DMS153 treated with DMSO at 0.1 percent for 48 hours (cell line): ENCODE measurements around the gene MKRN2OS.
"Not testable (repeated sequence)": the region's sequence is repeated elsewhere in the genome, so short reads cannot be mapped to it uniquely, and the experiment has no call there.

Experiments
- DNase-seq: peaks from one replicate; lab custom pipeline; 2025; ENCODE audit not compliant: unreplicated experiment; lab: John Stamatoyannopoulos, UW

Gene MKRN2OS

GRCh38 chr3:12562451-12562850 lies 17.2 kb upstream of the MKRN2OS start:
- DNase-seq: no peak

GRCh38 chr3:12561397-12561796 lies 16.1 kb upstream of the MKRN2OS start:
- no peak for DNase-seq

GRCh38 chr3:12560505-12561190 lies 15.3 kb upstream of the MKRN2OS start:
- no peak for DNase-seq

- DNase-seq: no peak
Observed at GRCh38 chr3:12559520-12559919, 14.2 kb upstream of the MKRN2OS start.

GRCh38 chr3:12558706-12559105 lies 13.4 kb upstream of the MKRN2OS start:
- DNase-seq: no peak

- no peak for DNase-seq
Observed at GRCh38 chr3:12557473-12558100, 12.3 kb upstream of the MKRN2OS start.

GRCh38 chr3:12556690-12557472 lies 11.6 kb upstream of the MKRN2OS start, which contains the start of gene MKRN2:
Gene MKRN2 (plus strand): TSS chr3:12557087. CDS start chr3:12557151, 64 bp downstream.
- DNase-seq: peak; percentile 56

GRCh38 chr3:12556314-12556689 lies 11.0 kb upstream of the MKRN2OS start:
- peak; percentile 48 for DNase-seq

GRCh38 chr3:12553921-12554391 lies 8.7 kb upstream of the MKRN2OS start:
- DNase-seq: no peak

GRCh38 chr3:12549971-12550760 lies 4.9 kb upstream of the MKRN2OS start:
- no peak for DNase-seq

GRCh38 chr3:12544652-12545472 lies 437 bp downstream of the MKRN2OS start:
- no peak for DNase-seq

GRCh38 chr3:12543497-12543896 lies 1.8 kb downstream of the MKRN2OS start:
- not testable (repeated sequence) for DNase-seq

- DNase-seq: no peak
Observed at GRCh38 chr3:12541625-12542024, 3.7 kb downstream of the MKRN2OS start.

- DNase-seq: no peak
Observed at GRCh38 chr3:12536423-12536822, 8.9 kb downstream of the MKRN2OS start.

- DNase-seq: no peak
Observed at GRCh38 chr3:12532182-12532581, 13.1 kb downstream of the MKRN2OS start.

- no peak for DNase-seq
Observed at GRCh38 chr3:12527757-12528143, 17.5 kb downstream of the MKRN2OS start.

GRCh38 chr3:12522721-12523120 lies 22.6 kb downstream of the MKRN2OS start:
- DNase-seq: no peak

GRCh38 chr3:12521010-12521409 lies 24.3 kb downstream of the MKRN2OS start:
- DNase-seq: no peak

GRCh38 chr3:12518261-12519028 lies 26.9 kb downstream of the MKRN2OS start:
- DNase-seq: no peak
